Fibroblast of lung (primary cell): ENCODE measurements around the gene NPPC. TPM values are rescaled to one million over a fixed set of nuclear protein-coding genes. Genes with fewer than 3 reads are reported as not detected.

Experiments
- DNase-seq, 2 donors: peaks; one replicate each; pipeline versions ENCODE4 v3.0.0 to v3.0.0-alpha.2; 2010; ENCODE audit warnings: low read depth in 2 of 2
- H2AFZ ChIP-seq: 2 replicates; pipeline ENCODE4 v1.5.1; 2012; ENCODE audit warnings: low read length, control low read depth, inconsistent platforms
- H3K27ac ChIP-seq: 2 replicates; pipeline ENCODE4 v1.5.1; 2011; ENCODE audit warnings: low read length, control low read depth; ENCODE audit not compliant: insufficient read depth
- H3K27me3 ChIP-seq: 2 replicates; pipeline ENCODE4 v1.5.1; 2011; ENCODE audit warnings: mild to moderate bottlenecking, low read length; ENCODE audit not compliant: control insufficient read depth, insufficient read depth
- H3K36me3 ChIP-seq: 2 replicates; pipeline ENCODE4 v1.5.1; 2011; ENCODE audit warnings: low read length; ENCODE audit not compliant: control insufficient read depth, insufficient read depth
- H3K4me1 ChIP-seq: 2 replicates; pipeline ENCODE4 v1.5.1; 2011; ENCODE audit warnings: low read length; ENCODE audit not compliant: control insufficient read depth, insufficient read depth; ENCODE audit errors: extremely low read depth
- H3K4me2 ChIP-seq: 2 replicates; pipeline ENCODE4 v1.5.1; 2011; ENCODE audit warnings: low read length, control low read depth; ENCODE audit not compliant: insufficient read depth; ENCODE audit errors: extremely low read depth
- H3K4me3 ChIP-seq, 4 experiments: fragments of 200-600 bp in 1 of 4; sonication (generic) in 1 of 4; replicated peaks in 1 of 4; 2 replicates each; pipeline ENCODE4 v1.5.1; 2011 to 2016; ENCODE audit warnings: low read length in 4 of 4, low read depth in 3 of 4, mild to moderate bottlenecking in 3 of 4, control low read depth in 2 of 4, inconsistent platforms in 1 of 4, mixed read lengths in 1 of 4; ENCODE audit not compliant: insufficient read depth in 1 of 4; ENCODE audit errors: control extremely low read depth in 1 of 4
- H3K79me2 ChIP-seq: 2 replicates; pipeline ENCODE4 v1.5.1; 2012; ENCODE audit warnings: mild to moderate bottlenecking, low read length, inconsistent platforms; ENCODE audit not compliant: control insufficient read depth, insufficient read depth
- H3K9ac ChIP-seq: 2 replicates; pipeline ENCODE4 v1.5.1; 2011; ENCODE audit warnings: mild to moderate bottlenecking, low read length, control low read depth; ENCODE audit not compliant: insufficient read depth
- H3K9me3 ChIP-seq: 2 replicates; pipeline ENCODE4 v1.5.1; 2012; ENCODE audit warnings: low read depth, low read length; ENCODE audit not compliant: control insufficient read depth, insufficient read depth
- H4K20me1 ChIP-seq: 2 replicates; pipeline ENCODE4 v1.5.1; 2011; ENCODE audit warnings: low read length; ENCODE audit not compliant: control insufficient read depth, insufficient read depth; ENCODE audit errors: extremely low read depth
- CTCF ChIP-seq, 2 donors: IDR thresholded peaks in 1 of 2; conservative IDR thresholded peaks in 1 of 2; 1 replicate in 1 of 2; 2 replicates in 1 of 2; pipeline ENCODE4 v1.5.1; 2011 to 2012; ENCODE audit warnings: low read length in 2 of 2, control low read depth in 1 of 2, inconsistent platforms in 1 of 2, low read depth in 1 of 2, mild to moderate bottlenecking in 1 of 2
- EZH2 ChIP-seq: IDR thresholded peaks from 2 replicates; pipeline ENCODE4 v1.5.1; 2012; ENCODE audit warnings: low read length, control low read depth, mild to moderate bottlenecking; ENCODE audit errors: missing control alignments
- polyA plus RNA-seq, 2 donors: library from polyadenylated mRNA; depleted of rRNA in 1 of 2; stranded (reverse) in 1 of 2; unstranded in 1 of 2; fragments of >200 nt; gene quantifications; 2 replicates each; pipeline ENCODE4 v1.2.1, GENCODE V29; 2011 to 2012; ENCODE audit warnings: missing spikeins in 1 of 2
- total RNA-seq: library from RNA; depleted of rRNA; stranded (reverse); fragments of >200 nt; gene quantifications from 2 replicates; pipeline ENCODE4 v1.2.1, GENCODE V29; 2014

The NPPC gene
- total and polyA plus RNA-seq, 2 donors (not counting 1 experiment from before 2014, with no cell fraction given): not detected

DNA sequence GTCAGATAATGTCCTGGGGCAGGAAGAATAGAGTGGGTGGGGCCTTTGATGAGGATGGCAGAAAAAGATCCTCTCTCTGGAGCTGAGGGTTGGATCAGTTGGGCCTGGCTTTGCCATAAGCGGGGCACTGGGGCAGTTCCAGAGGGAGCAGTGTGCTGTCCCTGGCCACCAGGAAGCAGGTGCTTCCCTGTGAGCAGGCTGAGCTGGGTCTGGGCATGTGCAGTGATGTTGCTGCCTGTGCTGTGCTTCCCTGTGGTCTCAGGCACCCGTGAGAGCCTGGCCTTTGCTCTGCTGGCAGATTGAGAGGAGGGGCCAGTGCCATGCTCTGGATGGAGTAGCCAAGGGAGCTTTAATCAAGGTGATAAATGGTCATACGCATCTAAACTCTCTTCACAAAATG is 14.6 kb upstream of the NPPC start:
- peaks cover 3% of the 10 kb centered on the region for H3K27me3 ChIP-seq

GRCh38 chr2:231939022-231939421 is 12.8 kb upstream of the NPPC start:
- H2AFZ ChIP-seq: no peak overlapping the region
- no peaks in the 10 kb centered on the region for H3K9me3 ChIP-seq
- no peak for DNase-seq
- no peak overlapping the region for H3K27ac ChIP-seq
- no peaks in the 10 kb centered on the region for H3K79me2 ChIP-seq
- no peaks in the 10 kb centered on the region for H3K36me3 ChIP-seq
- no peaks in the 10 kb centered on the region for H4K20me1 ChIP-seq
- no peak overlapping the region for H3K9ac ChIP-seq
- H3K4me1 ChIP-seq: no peaks in the 10 kb centered on the region
- H3K27me3 ChIP-seq: peaks cover 10% of the 10 kb centered on the region
- no peak for TF ChIP-seq CTCF (conservative IDR thresholded peaks at IDR 0.05 in 1 of 2, IDR thresholded peaks at IDR 0.05 in 1 of 2; ENCODE audit: low read depth in 1 of 2, low read length in 2 of 2)
- no peak for TF ChIP-seq EZH2
- no peak overlapping the region for H3K4me2 ChIP-seq
- no peak overlapping the region for H3K4me3 ChIP-seq

More for the DNA sequence above, 14.6 kb upstream of the NPPC start:
- Histone ChIP-seq H3K4me2 (no peak overlapping the region), H3K9me3 (no peaks in the 10 kb centered on the region), H4K20me1 (no peaks in the 10 kb centered on the region), H3K9ac (no peak overlapping the region), H3K4me3 (no peak overlapping the region), H3K79me2 (no peaks in the 10 kb centered on the region), H3K4me1 (no peaks in the 10 kb centered on the region), H3K27ac (no peak overlapping the region), H2AFZ (no peak overlapping the region), H3K36me3 (no peaks in the 10 kb centered on the region)
- TF ChIP-seq CTCF (conservative IDR thresholded peaks at IDR 0.05 in 1 of 2, IDR thresholded peaks at IDR 0.05 in 1 of 2; ENCODE audit: low read depth in 1 of 2, low read length in 2 of 2) (no peak), EZH2 (no peak)
- DNase-seq: no peak

- Histone ChIP-seq H3K27ac (no peak overlapping the region), H3K4me1 (no peaks in the 10 kb centered on the region), H3K36me3 (no peaks in the 10 kb centered on the region), H3K79me2 (no peaks in the 10 kb centered on the region), H3K4me2 (no peak overlapping the region), H3K4me3 (no peak overlapping the region), H2AFZ (no peak overlapping the region), H3K9me3 (no peaks in the 10 kb centered on the region), H4K20me1 (no peaks in the 10 kb centered on the region), H3K9ac (no peak overlapping the region), H3K27me3 (peaks cover 6% of the 10 kb centered on the region)
- TF ChIP-seq EZH2 (no peak), CTCF (conservative IDR thresholded peaks at IDR 0.05 in 1 of 2, IDR thresholded peaks at IDR 0.05 in 1 of 2; ENCODE audit: low read depth in 1 of 2, low read length in 2 of 2) (no peak)
- DNase-seq: no peak
Observed at GRCh38 chr2:231937057-231937456, 10.9 kb upstream of the NPPC start.
